Measurements from ENCODE around the gene SIGLEC8. TPM values are rescaled to one million over a fixed set of nuclear protein-coding genes. Genes with fewer than 3 reads are reported as not detected.

The SIGLEC8 gene
- total RNA-seq, 1 donor from 2014 or later, result 2.1 TPM

Other genes with a start within 250 kb of the SIGLEC8 start
- gene CD33, start 233.4 kb downstream of the SIGLEC8 start, total RNA-seq, result 20.7 TPM
- not detected for gene SIGLECL1, start 207.4 kb downstream of the SIGLEC8 start, total RNA-seq
- not detected for gene IGLON5, start 146.8 kb downstream of the SIGLEC8 start, total RNA-seq
- gene VSIG10L, start 116.3 kb downstream of the SIGLEC8 start, total RNA-seq, result 2.1 TPM
- gene ETFB, start 92.1 kb downstream of the SIGLEC8 start, total RNA-seq, result 54.5 TPM
- 0.64 TPM for gene CLDND2, start 89.5 kb downstream of the SIGLEC8 start, total RNA-seq
- 25.1 TPM for gene NKG7, start 85.8 kb downstream of the SIGLEC8 start, total RNA-seq
- not detected for gene LIM2, start 70.5 kb downstream of the SIGLEC8 start, total RNA-seq
- gene C19orf84, start 67.9 kb downstream of the SIGLEC8 start, total RNA-seq, result not detected
- 12.6 TPM for gene SIGLEC10, start 40.8 kb downstream of the SIGLEC8 start, total RNA-seq
- gene CEACAM18, start 20.1 kb upstream of the SIGLEC8 start, total RNA-seq, result not detected
- 3.7 TPM for gene SIGLEC12, start 43.3 kb upstream of the SIGLEC8 start, total RNA-seq
- gene SIGLEC6, start 73.2 kb upstream of the SIGLEC8 start, total RNA-seq, result 9.4 TPM
- gene ZNF175, start 112.8 kb upstream of the SIGLEC8 start, total RNA-seq, result 13.8 TPM
- 0.90 TPM for gene SIGLEC5, start 171.9 kb upstream of the SIGLEC8 start, total RNA-seq
- gene SIGLEC14, start 188.4 kb upstream of the SIGLEC8 start, total RNA-seq, result 11.8 TPM
- gene SPACA6, start 234.9 kb upstream of the SIGLEC8 start, total RNA-seq, result 24.0 TPM

Measured in upper lobe of right lung (tissue), 1 donor.